OCI-M2 (cell line): ENCODE measurements around the gene LEF1.

ENCODE experiments used
- DNase-seq: peaks from one replicate; lab custom pipeline; 2025; ENCODE audit not compliant: unreplicated experiment; lab: John Stamatoyannopoulos, UW

Gene LEF1

DNA sequence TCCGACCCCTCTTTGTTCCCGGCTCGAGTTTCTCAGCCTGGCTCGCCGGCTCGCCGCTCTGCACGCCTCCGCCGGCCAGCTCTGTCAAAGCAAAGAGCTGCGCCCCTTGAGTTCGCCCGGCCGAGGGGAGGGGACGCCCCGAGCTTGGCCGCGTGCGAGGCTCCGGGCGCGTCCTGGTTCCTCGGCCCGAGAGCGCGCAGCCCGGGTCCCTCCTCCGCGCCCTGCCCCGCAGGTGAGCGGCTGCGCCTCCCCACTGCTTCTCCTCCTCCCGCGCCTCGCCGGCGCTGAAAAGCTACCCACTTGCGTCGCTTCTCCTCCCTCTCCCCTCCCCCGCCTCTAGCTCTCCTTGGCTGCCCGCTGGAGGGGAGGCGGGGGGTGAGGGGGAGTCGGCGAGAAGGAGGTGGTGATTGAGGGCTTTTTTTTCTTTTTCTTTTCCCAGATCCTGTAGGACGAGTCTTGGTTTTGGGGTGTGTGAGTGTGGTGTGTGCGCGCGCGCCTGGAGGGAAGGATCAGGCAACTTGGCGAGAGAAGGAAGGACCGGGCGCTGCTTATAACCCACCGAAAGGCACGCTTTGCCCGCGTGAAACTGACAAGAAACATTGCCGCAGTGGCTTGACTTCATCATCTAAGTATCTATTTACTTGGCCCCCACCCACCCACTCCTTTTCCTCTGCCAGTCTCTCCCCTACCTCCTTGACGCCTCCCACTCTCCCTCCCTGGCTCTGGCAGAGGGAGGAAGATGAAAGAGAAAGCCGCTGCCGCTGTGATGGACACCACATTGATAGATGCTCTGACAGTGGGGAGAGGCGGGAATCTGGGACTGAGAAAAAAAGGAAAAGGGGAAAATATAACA lies at the start of gene LEF1:
Gene LEF1 (minus strand): TSS at position 262 of the 853 bp plus-strand sequence. CDS start 1,165 bp downstream, outside the sequence.
- DNase-seq = no peak

DNA sequence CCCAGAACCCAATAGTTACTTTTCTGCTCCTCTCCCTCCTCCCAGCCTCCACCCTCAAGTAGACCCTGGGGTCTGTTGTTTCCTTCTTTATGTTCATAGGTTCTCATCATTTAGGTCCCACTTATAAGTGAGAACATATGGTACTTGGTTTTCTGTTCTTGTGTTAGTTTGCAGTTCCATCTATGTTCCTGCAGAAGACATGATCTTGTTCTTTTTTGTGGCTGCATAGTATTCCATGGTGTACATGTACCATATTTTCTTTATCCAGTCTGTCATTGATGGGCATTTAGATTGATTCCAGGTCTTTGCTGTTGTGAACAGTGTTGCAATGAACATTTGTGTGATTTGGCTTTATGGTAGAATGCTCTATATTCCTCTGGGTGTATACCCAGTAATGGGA lies 47.8 kb upstream of the LEF1 start:
- DNase-seq = no peak

DNA sequence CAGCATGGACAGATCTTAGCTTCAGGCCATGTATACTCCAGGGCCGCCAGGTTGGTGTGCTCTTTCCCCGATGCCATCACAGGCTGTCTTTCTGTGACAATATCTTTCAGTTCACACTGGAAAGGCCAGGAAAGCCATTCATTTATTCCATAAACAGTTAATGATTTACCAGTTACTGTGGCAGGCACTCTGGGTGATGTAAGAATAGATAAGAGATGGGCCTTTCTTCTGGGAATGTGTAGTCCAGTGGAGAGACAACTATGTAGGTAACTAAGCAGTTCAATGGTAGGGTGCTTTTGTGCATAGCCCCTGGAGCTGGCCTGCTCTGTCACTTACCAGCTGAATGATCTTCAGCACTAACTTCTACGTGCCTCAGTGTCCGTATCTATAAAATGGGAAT lies 46.3 kb upstream of the LEF1 start:
- no peak for DNase-seq

DNA sequence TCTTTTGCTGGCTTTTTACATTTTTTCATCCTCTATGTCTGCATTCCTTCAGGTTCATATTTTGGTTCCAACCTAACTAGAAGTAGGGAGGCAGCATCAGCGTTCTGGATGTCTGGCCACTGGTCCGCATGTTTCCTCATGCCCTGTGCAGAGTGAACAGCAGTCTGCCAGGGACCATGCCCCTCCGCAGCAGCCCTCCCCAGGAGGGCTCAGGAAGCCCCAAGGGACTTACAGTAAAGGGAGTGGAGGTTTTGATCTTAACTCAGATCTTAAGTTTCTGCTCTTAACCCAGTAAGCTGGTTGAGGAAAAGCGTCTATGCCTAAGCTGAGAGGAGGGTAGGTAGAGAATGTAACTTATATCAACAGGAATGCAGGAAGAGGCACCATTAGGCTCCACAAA lies 45.0 kb upstream of the LEF1 start:
- no peak for DNase-seq

DNA sequence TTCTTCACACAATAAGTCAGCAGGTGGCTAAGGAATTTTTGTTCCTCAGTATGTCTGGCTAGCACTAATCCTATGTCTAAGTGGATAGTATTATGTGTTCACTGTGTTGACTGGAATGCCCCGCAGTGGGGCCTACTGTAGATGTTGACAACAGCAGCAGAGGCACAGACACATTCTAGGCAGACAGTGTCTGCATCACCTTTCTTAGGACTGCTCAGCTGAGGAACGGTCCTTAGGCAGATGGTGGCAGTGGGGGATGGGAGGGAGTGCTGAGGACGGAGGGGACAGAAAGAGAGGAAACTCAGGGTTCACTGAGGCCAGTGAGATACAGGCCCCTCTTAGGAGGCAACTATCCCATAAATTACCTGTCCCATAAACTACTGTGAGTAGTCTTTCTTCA lies 44.6 kb upstream of the LEF1 start:
- DNase-seq = no peak

DNA sequence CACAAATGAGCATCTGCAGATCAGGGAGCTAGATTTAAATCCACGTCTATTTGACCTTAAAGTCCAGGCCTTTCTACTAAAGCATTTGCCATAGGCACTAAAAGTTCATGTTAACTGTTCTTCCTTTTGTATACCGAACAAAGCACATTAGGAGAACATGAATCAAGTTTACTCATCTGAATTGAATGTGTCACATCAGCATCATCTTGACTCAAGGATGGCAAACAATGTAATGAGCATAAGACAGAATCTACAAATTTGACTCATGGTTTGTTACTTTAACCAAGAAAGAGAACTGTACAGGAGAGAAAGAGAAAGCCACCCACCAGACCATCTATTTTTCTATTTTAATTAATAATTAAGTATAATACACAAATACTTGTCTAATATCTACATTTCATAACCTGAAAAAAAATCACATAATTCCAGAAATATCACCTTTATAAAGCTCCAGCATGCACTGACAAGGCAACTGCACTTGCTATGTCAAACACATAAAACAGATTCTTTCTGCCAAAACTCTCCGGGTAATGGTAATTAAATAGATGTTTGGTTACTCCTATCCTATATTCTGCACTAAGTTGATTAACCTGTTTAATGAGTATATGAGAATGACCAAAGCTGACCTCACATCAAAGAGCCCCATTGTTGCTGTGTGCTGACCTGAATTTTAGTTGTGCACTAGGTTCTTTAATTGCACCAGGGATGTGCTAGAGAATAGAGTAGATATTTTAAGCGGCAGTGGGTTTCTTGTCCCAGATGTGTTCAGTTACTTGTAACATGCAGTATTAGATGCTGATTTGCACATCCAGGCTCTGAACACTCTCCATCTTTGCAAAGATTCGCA lies 42.5 kb upstream of the LEF1 start:
- DNase-seq = no peak

DNA sequence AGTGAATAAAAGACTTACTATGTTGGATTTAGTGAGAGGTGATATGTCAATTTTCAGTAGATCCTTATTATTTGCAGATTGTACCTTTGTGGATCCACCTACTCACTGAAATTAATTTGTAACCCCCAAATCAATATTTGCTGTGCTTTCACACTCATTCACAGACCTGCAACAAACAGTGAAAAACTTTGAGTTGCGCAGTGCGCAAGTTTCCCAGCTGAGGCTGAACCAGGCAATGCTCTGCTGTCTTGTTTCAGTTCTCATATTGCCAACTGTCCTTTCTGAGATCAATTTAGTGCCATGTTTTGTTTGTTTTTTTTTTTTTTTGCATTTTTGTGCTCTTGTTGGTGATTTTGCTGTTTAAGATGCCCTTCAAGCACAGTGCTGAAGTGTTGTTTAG lies 40.8 kb upstream of the LEF1 start:
- no peak for DNase-seq

DNA sequence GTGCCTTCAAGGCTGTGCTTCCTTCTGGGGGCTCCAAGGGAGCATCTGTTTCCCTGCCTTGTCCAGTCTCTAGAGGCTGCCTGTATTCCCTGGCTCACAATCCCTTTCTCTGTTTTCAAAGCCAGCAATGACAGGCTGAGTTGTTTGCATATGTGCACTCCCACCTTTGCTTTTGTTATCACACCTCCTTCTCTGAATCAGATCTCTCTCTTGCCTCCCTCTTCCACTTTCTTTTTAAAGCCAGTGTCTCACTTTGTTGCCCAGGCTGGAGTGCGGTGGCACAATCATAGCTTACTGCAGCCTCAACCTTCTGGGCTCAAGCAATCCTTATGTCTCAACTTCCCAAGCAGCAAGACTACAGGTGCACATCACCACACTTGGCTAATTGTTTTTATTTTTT lies 37.1 kb upstream of the LEF1 start:
- no peak for DNase-seq

DNA sequence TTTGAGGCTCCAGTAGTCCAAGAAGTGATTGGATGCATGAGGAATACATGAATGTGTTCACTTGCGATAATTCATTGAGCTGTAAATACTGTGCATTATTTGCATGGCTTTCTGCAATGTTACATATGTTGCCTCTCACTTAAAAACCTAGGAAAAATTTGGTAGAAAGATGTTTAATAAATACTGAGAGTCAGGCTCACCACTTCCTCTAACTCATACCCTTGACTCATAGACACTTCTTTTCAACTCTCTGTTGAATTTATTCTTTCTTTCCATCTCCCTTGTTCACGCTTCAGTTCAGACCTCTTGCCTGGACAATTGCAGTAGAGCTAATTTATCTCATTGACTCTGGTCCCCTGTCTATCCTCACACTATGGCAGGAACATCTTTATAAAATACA lies 35.8 kb upstream of the LEF1 start:
- DNase-seq = no peak

DNA sequence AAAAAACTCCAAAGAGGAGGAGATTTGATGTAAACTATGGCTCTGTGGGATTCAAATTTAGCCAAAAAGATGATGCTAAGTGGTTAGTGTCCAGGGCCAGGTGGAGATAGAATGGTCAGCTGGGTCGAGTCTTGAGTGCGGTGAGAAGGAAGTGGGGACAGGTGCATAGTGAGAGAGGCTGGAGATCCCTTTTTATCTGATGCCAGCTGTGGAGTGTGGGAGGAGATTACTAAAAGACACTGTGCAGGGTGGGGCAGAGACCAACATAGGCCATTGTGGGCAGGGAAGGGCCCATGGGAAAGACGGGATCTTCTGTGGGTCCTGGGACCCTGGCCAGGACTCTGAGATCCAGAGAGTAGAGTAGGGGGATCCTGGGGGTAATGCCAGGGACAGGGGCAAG lies 34.6 kb upstream of the LEF1 start:
- no peak for DNase-seq

DNA sequence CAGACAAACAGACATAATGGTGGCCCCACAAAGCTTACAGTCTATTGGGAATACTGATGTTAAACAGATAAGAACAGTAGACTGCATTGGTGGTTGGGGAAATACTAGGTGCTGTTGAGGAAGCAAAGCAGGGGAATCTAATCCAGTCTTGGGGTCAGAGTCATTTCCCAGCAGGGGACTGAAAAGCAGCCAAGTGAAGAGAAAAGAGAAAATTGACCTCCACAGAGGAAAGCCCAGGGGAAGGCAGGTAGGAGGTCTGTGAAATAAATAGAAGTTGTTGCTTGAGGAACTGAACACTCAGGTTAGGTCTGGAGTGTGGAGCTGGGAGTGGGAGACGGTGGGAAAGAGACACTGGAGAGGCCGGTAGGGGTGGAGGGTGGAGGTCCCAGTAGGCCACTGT lies 33.0 kb upstream of the LEF1 start:
- no peak for DNase-seq

DNA sequence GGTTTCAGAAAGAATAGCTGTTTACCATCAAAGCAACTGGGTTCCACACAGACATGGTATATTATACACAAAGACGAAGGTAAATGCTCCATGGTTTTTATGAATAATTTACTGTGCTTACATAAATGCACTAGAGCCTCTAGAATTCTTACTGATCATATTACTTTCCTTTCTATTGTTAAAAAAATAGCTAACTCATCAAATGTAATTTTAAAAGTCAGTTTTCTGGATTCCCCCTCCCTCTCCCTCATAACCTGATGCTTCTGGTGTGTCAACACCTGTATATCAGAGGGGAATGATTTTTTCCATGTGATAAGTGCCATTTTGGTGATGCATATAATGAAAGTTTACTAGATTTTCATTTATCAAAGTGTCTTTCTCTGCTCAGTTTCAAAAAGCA lies 31.1 kb upstream of the LEF1 start:
- DNase-seq = no peak

DNA sequence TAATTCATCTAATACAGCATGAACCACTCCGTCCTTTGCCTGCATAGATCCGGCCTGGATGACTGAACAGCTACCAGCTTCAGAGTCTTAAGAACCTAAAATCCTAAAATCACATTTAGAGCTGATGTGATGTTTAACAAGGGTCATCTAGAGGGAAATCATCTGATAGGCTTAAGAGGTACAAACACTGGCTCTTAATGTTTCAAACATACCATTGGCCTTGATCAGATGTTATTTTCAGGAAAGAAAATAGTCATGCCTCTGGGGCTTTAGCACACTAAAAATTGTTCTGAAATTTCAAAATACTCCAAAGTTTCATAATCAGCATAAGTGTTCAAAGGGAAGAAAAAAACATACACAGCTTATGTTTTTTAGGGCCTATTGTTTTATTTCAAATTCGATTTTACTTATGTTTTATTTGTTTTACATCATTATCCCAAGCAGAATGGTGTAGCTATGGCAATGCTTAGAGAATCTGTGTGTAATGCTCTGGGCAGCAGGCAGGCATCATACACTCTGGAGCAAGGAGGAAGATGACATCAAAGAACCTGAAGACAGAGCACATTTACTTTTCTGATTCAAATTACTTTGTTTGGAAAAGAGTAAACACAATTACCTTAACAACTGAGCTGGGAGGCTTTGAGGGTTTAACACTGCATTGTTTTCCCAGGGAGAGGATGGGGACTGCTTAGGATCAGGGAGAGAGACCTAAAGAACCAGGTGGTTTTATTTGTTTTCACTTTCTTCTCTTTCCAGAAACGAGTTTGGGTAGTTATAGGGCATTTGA lies 25.3 kb upstream of the LEF1 start:
- no peak for DNase-seq

DNA sequence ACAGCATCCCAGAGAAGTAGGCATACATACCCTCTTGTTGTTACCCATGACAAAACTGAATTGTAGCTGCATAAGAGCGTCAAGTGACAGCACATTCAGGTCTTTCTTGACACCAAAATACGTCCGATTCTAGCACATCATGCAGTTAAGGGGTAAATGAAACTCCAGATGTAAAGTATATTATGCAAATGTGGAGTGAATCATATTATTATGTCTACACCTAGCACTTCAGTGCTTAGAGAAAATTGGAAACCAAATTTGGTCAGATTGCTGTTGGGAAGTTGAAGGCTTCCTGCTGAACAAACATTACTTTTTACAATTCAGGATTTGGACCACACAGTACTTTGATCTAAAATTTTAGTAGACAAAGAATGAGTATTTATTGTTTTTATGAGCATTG lies 24.2 kb upstream of the LEF1 start:
- no peak for DNase-seq

DNA sequence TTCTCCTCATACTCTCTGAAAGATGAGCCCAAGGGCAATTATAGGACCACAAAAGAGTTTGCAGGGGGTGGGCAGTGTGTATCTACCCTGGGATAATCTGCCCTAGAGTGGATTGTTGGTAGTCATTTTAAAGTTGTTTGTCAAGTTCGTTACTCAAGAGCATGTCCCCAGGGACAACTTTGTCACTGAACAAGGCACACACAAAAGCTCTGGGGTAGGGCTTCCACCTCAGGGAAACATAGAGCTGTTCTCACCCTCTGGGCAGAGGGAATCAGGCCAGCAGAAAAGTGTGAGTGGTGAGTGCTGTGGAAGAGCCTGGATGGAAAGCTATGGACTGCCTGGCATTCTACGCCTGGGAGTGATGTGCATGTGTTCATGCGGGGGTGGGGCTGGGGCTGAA lies 23.3 kb upstream of the LEF1 start:
- DNase-seq = no peak

DNA sequence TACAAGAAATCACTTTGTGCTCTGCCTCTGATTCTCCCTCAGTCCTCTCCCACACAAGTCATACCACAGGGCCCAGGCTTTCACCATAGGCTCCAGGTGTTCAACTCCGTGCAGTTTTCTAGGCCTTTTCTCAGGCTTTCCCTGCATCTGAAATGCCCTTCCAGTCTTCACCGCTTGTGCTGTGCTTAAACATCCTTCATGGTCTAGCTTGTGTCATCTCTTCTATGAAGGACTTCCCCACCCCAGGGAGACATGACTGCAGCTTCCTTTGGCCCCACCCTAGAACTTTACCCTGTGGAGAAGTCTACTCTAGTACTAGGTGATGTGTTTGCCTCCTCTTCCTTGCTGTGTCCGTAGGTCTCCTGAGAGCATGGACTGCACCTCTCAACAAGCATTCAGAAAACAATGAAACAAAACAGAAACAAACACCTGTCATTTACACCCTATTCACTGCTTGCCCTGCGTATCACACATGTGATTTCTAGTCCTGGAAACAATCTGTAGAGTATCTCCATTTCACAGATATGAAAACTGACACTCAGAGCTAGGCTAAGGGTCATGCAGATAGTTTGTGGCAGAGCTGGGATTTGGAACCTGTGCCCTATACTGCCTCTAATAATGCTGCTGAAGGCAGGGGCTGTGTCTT lies 22.7 kb upstream of the LEF1 start:
- DNase-seq = no peak

DNA sequence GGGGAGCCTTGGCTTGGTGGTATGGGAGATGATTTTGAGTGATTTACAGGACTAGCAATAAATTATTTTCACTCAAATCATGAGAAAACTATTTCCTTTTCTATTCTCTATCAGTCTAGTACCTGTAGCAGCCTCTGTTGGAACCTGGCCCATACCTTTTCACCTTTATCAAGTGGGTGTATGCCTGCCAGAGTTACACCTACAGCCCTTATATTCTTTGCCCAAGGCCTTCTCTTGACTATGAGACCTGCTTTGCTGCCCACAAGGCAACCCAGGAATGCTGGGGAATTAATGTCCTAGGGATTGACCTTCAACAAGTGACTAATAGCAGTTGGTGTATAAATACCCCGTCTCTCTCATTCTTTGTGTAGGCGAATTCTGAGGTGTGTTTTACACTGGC lies 20.0 kb upstream of the LEF1 start:
- no peak for DNase-seq

DNA sequence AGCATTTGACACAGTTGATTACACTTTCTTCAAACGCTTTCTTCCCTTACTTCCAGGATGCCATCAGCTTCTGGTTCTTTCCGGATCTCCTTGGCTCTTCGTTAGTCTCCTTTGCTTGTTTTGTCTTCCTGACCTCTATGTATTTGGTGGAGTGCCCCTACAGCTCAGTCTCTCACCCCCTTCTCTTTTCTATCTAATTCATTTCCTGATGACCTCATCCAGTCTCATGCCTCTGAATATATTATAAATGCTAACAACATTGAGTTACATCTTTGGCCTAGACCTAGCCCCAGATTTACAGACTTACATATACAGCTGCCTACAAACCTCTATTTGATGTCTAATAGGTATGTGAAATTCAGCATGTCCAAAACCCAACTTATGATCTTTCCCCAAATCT lies 16.5 kb upstream of the LEF1 start:
- no peak for DNase-seq

DNA sequence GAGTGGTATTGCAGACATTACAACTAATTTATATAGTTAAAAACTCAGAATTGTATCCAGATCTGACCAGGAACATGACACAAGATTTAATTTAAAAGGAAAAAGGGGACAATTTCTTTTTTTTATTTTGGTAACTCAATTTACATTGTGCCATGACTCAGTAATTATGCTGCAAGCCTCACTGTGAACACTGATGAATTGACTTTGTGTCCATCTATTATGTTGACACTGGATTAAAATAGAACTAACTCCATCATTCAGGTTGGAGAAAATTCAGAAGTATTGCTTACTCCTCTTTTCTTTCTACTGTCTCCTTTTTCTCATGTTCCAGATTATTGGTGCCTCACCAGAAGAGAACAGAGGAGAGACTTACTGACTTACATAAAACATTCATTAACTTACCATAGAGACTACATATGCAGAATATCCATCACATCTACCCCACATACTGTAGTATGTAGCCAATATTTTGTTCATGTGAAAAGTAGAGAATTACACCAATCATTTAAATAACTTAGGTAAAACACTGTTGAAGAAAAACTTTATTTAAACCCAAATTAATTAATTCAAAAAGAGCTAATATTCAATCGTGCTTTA lies 15.8 kb upstream of the LEF1 start:
- DNase-seq = no peak

DNA sequence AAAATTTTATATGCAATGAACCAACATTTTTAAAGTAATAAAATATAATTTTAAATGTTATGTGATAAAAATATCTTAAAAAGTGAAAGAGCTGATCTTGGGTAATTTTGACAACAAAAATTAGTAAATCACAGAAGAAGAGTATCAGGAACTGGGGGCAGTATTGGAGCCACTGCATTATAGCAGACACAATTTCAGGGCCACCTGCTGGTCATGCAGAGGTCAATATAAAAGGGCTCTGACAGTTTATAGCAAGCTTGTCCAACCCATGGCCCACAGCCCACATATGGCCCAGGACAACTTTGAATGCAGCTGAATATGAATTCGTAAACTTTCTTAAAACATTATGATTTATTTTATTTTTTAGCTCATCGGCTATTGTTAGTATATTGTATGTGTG lies 13.0 kb upstream of the LEF1 start:
- no peak for DNase-seq

DNA sequence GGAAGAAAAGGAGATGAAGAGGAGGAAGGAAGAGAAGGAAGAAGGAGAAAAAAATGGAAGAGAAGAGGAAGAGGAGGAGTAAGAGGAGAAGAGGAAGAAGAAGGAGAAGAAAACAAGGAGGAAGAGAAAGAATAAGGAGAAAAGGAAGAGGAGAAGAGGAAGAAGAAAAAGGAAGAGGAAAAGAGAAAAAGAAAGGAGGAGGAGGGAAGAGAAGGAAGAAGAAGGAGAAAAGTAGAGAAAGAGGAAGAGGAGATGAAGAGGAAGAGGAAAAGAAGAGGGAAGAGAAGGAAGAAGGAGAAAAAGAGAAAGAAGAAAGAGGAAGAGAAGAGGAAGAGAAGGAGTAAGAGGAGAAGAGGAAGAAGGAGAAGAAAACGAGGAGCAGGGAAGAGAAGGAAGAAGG lies 11.8 kb upstream of the LEF1 start:
- DNase-seq = no peak
